ENCODE measurements around the gene KLHL17.

DNA sequence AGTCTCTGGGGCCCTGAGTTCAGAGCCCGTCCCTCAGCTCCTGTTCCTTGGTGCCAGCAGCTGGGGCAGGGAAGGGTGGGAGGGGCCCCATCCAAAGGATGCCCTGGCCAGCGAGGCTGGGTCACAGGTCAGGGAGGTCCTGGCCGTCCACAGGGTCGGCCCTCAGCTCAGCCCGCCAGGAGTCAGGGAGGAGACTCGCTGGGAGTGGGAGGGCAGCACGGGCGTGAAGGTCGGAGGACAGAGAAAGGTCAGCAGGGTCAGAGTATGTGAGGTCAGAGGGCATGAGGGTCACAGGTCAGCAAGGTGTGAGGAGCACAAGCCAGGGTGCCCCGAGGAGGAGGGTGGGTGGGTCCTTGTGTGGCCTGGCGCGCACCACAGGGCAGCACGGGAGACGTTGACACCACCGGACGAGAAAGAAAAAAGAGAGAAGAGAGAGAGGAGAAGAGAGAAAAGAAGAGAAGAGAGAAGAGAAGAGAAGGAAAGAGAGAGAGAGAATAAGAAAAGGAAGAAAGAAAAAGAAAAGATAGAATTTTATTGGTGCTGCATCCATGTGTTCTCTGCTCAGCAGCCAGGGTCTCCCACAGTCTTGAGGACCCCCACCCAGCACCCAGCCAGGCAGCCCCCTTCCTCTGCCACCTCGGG, 14.4 kb downstream of the KLHL17 start:
- TF ChIP-seq CTCF (optimal IDR thresholded peaks at IDR 0.05 in 1 of 3, IDR thresholded peaks at IDR 0.05 in 1 of 3, conservative IDR thresholded peaks at IDR 0.05 in 1 of 3; ENCODE audit: extremely low read depth in 1 of 3, insufficient read depth in 2 of 3, low read length in 3 of 3) (no peak), EZH2 (IDR thresholded peaks at IDR 0.05; ENCODE audit: low read length) (no peak)
